Measurements from ENCODE around the gene GCK.

GCK gene

DNA sequence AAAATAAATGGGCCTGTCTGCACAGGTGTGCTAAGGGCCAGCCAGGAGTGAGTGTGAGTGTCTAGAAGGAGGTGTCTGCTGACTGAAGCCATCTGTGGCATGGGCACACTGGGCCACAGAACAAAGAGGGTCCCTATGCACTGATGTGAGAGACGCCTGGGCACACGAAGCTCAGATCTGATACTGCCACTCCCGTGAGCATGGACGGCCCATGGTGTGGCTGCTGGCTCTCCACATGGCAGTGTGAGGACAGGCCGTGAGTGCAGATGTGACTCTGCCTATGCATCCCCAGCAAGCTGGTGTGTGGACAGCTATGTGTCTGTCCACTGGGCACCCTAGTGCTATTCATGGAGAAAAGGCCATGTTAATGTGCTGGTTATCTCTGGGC is 35.3 kb downstream of the GCK start:
- no peak for DNase-seq

DNA sequence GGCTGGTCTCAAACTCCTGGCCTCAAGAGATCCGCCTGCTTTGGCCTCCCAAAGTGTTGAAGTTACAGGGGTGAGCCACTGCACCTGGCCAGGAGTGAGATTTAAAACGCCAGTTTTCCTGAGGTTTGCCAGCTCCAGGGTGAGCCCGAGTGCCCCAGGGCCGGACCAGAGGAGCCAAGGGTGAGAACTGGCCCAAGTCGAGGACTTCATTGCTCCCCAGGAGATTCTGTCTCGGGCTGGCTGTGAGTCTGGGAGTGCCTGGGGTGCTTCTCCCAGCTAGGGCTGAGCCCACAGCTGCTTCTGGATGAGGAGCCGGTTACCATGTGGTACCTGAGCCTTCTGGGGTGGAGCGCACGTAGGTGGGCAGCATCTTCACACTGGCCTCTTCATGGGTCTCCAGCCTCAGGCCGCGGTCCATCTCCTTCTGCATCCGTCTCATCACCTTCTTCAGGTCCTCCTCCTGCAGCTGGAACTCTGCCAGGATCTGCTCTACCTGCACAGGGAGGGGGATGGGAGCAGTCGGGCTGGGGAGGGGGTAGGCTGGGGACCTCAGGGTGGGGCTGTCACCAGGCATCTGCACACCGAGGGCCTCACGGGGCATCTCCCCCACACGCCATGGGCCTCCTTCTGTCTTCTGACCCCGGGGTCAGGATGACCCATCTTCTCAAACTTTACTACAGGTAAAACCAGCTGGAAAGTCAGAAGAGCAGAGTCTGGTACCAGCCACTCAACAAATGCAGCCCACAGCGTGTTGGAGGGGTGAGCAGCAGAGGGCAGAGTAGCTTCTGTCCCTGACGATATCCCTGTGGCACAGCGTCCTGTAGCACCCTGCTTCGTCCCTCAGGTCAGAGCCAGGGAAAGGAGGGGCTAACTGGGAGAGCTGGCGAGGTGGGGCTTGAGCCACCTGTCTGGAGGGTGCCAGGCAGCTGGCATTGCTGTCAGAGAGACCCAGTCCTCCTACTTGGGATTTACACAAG is 36.0 kb downstream of the GCK start:
- no peak for DNase-seq

DNA sequence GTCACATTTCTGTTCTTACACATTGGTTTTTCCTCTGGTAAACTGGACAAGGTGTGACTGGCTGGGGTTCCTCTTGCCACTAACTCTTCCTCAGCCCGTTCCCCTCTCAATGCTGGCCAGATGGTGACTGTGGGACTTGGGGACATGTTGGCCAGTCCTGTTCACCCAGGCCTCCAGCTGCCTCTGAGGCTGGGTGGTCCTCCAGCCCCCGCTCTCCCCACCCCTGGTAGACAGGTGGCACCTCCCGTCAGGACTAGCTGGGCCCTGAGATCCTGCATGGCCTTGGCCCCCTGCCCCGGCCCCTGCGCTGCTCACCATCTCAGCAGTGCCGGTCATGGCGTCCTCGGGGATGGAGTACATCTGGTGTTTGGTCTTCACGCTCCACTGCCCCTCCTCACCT is 37.3 kb downstream of the GCK start:
- DNase-seq = no peak

DNA sequence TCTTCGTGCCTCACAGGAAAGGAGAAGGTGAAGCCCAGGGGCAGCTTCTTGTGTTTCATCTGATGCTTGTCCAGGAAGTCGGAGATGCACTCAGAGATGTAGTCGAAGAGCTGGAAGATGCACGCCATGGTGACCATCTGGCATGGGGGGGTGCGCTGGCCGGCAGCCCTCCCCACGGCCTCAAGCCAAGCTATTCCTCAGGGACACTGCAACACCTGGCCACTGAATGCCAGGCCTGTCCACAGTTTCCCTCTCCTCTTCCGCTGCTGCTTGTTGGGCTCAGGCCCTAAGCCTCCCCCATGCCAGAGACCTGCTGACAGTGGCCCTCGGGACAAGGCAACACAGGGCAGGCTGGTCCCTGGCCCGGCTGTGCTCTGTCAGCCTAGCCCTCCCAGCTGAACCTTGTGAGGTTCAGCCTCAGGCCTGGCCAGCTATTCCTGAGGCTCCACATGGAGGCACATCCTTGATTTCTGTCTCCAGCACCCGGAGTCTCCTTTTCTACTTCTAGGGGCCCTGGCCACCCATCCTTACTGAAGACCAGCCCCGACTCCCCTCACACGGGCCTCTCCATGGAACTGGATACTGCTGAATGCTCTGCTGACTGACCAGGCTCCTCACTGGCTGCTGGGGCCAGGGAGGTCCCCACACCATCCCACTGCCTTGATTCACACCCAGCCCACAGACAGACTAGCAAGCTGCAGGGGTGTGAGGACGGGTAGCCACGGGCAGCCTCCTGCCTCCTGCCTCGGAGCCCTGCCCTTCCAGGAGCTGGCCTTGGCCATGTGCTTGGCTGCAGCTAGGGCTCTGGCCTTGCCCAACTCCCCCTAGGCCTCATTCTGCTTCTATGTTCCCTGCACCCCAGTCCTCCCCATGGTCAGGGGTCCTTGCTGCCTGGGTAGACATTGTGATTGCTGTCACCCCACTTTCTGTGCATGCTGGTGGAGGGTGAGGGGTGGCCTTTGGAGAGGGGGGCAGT is 38.0 kb downstream of the GCK start:
- DNase-seq = no peak

DNA sequence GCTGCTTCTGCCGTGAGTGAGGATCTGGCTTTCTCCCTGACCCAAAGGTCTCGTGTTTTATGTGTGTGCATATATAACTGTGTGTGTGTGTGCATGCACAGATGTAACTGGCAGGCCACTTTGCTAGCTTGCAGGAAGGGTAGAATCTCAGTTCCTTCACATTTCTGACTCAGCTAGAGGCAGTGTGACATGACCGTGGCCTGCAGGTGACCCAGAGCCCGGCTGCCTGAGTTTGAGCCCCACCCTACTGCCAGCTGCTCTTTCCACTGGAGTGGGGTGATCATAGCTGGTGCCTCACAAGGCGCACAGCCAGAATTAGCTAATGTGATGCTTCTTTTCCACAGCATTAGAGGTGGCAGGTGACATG is 38.8 kb downstream of the GCK start:
- DNase-seq = no peak

DNA sequence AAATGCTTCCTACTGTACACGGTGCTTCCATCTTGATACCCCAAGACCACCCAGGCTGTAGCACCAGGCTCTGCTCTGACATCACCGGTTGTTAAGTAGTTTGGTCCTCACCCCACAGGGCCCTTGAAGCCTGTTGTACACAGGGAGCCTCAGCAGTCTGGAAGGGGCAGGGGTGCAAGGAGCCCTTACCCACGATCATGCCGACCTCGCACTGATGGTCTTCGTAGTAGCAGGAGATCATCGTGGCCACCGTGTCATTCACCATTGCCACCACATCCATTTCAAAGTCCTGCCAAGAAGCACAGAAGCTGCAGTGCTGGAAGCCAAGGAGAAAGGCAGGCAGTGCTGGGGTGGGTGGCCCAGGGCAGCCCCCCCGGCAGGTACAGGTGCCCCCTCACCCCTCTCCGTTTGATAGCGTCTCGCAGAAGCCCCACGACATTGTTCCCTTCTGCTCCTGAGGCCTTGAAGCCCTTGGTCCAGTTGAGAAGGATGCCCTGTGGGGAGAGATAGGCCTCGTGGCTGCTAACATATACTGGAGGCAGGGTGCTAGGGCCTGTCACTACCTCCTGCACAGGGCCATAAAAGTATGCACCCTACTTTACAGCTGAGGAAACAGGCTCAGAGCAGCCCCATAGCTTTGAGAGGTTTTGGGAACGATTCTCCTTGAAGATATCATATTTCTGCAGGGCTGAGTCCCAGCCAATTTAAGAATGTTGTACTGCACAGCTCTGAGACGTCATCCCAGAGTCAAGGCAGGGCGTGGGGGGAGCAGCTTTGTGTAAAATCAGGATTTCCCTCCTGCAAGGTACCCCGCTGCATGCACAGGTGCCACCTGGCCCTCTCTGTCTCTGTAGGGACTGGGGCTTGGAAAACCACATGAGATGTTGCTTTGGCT is 39.4 kb downstream of the GCK start:
- DNase-seq = no peak

DNA sequence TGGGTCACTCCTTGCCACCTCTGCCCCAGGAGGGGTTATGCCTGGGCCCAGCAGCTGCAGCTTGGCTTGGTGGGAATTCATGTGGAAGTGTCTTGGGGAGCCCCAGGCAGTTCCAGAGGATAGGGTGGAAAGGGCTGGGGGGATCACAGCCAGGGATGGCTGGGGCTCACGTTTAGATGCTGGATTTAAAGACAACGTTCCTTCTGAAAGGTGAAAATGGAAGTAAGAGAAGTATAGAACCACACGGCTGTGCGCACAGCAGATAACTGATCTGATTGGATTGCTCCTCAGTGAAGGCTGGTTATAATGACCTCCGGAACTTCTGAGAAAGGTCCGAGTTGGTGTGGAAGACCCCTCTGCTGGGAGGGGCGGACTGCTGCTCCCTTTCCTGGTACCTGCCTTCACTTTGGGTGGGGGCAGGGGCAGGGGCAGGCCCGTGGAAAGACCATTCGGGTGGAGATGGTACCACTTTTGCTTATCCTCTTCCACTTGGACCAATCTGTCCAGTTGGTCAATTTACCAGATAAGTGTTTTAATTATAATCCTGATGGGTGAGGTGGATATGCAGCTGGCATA is 40.2 kb downstream of the GCK start:
- no peak for DNase-seq

DNA sequence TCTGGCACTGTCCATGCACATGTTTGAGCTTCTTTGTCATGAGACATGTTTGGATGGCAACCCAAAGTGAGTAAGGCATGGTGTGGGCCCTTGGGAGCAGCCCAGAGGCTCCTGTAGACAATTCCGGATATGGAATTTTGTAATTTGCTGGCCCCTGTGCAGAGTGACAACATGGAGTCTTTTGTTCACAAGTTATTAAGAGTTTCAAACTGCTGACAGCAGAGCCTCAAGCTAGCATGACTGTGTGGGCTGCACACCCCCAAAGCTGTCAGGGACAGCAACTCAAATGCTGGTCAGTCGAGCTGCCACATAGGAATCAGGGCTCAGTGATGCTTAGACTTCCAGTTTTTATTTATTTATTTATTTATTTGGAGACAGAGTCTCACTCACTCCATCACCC is 41.1 kb downstream of the GCK start:
- no peak for DNase-seq

DNA sequence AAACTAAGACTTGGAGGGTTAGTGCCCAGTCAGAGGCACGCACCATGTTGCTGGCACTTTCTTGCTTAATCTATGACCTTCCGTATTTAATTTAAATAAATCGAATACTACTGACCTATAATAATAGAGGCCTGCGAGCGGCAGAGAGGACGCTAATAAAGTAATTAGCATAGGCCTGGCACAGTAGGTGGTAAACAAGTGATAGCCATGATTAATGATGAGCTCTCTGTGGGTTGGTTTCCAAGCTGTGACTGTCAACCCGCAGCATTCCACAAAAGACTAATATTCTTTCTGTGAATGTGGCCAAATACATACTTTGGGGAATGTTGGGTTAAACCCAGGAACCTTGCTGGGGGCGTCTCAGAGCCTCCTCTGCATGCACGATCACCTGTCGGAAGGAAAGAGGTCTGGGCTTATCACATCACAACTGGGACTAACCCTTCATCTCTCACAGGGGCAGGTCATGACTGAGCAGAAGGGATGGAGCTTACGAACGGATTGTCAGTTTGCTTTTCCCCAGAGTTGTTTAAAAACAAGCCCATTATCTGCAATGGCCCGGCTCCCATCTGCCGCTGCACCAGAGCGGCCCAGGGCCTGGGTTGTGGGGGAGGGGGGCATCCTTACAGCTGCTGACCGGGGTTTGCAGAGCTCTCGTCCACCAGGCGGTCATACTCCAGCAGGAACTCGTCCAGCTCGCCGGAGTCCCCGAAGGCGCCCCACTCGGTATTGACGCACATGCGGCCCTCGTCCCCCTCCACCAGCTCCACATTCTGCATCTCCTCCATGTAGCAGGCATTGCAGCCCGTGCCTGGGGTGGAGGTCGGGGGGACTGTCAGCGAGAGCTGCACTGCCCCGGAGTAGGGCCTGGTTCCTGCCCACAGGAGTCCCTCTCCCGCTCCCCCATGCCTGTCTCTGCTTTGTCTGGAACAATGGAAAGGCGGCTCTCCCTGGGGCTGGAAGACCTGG is 41.9 kb downstream of the GCK start:
- no peak for DNase-seq

DNA sequence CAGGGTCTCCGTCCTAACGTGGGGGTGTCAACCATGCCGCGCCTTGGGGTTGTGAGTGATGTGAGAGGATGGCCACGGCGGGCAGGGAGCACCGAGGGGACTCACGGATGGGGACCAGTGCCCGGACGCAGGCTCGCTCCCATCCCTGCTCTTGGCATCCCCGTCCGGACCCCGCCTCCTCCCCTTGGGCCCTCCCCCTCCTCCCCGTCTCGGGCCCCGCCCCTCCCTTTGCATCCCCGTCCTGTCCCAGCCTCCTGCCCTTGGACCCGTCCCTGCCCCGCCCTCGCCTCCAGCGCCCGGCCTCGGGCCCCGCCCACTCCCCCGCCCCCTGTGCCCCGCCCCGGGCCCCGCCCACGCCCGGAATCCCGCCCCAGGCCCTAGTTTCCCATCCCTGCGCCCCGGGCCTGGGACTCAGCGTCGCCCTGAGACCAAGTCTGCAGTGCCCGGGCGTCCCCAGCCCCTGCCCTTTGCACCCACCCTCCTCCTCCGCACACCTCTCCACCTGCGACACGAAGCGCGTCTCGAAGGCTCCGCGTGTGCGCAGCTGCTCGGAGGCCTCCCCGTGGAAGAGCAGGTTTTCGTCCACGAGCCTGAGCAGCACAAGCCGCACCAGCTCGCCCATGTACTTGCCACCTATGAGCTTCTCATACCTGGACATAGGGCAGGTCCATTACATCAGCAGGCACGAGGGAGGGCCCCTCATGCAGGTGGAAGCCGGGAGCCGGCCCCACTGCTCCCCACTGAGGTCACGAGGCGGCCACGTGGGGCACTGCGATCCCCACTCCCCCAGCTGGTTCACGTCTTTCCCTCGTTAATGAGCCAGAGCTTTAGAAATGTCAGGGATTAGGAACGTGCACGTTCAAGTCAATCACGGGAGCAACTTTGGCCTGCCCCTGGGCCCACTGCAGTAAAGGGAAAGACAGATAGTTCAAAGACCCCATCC is 43.0 kb downstream of the GCK start:
- peak; percentile 74 for DNase-seq

DNA sequence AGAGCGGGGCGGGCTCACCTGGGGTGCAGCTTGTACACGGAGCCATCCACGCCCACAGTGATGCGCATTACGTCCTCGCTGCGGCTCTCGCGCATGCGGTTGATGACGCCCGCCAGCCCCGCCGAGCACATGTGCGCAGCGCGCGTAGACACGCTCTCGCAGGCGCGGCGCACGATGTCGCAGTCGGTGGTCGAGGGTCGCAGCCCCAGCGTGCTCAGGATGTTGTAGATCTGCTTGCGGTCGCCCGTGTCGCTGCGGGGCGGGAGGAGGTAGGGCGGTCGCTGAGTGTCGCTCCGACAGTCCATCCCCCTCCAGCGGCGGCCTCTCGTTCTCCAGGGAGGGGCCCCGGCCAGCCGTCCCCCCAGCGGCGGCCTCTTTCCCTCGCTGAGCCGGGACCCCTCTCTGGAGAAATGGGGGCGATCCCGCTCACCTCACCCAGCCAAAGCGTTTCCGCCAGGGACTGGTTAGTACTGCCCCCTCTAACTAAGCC is 43.7 kb downstream of the GCK start:
- peak; percentile 27 for DNase-seq

DNA sequence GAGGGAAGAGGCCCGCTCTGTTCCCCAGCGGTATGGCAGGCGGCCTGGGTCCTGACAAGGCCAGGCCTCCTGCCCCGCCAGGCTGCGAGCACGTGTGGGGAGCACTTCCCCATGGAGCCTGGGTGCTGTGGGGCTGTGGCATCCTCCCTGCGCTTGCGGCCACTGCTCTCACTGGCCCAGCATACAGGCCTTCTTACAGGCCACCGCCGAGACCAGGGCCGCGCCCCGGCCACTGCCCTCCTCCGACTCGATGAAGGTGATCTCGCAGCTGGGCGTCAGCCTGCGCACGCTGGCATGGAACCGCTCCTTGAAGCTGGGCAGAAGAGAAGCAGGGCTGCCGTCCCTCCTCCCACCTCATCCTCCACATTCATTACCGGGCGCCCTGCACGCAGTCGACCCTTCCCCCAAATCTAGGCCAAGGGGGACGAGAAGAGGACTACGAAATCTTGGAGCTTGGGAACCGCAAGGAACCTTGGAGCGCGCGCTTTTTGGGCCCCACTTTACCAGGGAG is 44.2 kb downstream of the GCK start:
- DNase-seq = no peak

DNA sequence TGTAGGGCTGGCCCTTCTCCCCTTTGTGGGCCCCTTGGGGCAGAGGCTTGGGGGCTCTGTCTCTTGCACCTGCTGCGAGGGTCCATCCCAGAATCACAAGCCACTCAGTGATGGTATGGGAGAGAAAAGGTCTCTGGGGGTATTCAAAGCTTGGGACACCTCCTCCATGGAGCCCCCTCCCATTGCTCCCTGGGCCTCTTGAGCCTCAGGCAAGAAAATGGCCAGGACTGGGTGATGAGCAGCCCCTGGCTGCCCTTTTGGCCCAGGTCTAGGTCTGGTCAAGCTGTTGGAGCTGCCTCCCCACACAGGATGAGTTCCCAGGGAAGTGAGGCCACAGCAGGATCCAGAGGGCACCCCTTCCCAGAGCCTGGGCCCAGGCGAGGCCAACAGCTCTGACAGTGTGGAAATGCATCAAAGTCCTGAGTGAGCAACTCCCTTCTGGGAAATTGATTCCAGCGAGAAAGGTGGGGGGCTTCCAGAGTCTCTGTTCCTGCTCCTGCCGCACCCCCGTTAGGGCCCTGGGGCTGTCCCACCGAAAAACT is 44.7 kb downstream of the GCK start:
- DNase-seq = no peak

DNA sequence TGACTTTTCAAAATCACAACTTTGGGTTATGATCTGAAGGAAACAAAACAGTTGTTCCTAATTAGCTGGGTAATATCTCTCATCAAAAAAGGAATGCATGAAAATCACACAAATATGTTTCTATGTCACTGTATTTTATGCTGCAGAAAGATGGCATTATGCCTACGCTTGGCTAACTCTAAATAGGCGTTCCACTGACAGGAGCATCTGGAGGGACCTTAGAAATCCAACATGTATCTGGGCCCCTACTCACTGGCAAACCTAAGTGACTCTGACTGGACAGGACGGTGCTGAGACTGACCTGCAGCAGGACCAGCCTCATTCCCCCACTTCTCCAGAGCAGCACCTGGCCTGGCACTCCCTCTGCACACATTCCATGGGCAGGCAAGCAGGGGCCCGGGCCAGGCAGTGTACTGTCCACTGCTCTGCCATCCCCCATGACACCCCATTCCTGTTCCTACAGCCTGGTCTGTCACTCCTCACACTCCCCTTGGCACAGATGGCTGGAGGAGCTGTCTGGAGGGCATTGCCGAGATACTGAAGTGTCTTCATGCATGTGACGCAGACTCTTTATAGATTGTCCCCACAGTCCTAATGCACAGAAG is 45.5 kb downstream of the GCK start:
- DNase-seq = no peak

DNA sequence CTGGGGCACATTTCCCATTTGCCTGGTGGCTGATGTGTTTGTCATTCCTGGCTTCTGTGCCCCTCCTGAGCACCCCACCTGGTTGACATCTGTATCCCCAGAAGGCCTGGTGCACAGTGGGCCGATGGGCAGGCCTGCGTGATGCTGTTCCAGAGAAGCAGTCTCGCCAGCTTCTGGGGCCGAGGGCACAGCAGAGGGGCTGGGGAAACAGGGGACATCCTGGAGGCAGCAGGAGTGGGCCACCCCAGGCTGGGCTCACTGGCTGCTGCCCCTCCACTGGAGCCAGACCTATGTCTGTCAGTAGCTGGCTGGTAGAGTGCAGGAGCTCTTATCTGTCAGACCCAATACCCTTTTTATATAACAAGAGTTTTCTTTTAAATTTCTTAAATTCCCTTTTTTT is 47.2 kb downstream of the GCK start:
- no peak for DNase-seq

DNA sequence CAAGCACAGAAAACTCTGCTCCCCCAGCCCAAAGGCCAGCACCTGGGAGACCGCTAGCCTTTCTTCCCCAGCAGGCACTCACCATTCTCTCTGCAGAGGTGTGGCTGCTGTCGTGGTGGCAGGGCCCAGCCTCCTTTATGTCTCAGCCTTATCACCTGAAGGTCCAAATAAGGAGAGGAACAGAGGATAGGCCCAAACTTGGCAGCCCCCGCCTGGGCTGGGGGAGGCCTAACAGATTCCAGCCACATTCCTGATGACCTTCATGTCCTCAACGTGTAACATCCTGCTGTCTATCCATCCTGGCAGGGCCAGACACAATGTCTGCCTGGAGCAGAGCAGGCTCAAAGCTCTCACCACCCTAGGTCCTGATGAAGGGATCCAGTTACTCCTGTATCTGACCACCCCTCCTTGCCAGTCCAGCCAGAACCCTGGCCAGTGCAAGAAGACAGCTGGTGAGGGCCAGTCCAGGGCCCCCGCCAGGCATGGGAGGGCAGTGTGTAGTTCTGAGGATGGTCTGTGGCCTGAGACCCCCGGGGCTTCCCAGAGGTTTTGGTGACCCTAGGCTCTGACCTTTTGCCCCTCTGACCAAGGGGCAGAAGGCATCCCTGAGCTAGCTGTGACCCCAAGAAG is 47.9 kb downstream of the GCK start, which contains the start of gene MYL7:
Gene MYL7 (minus strand): TSS at position 112 of the 630 bp plus-strand sequence. CDS start 27 bp downstream, at position 85.
- no peak for DNase-seq

DNA sequence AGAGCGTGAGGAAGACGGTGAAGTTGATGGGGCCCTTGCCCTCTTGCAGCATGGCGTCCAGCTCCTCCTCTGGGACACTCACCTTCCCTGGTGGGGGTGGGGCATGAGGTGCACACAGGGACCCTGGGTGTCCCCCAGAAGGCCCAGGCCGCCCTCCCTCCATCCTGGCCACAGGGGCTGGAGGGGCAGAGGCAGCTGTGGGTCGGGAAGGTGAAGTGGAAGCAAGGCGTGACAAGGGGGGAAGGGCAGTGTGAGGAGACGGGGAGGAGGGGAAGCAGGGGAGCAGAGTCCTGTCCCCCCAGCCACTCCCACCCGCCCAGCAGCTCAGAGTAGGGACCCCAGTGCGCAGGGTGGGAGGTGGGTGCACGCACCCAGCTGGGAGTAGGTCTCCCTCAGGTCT is 48.9 kb downstream of the GCK start:
- no peak for DNase-seq
